Stimulated activated CD8-positive, alpha-beta memory T cell treated with anti-CD3 and anti-CD28 coated beads, Interleukin-7, amount 100 ng/mL, for 4 hours (primary cell): ENCODE results near the gene PCDHA6.
"Not testable (repeated sequence)": the region's sequence is repeated elsewhere in the genome, so short reads cannot be mapped to it uniquely, and the experiment has no call there.

Experiments
- DNase-seq, 2 donors: peaks; one replicate each; pipeline ENCODE4 v3.0.0-alpha.2; 2020; ENCODE audit warnings: low read depth in 2 of 2

The PCDHA6 gene, protein sequence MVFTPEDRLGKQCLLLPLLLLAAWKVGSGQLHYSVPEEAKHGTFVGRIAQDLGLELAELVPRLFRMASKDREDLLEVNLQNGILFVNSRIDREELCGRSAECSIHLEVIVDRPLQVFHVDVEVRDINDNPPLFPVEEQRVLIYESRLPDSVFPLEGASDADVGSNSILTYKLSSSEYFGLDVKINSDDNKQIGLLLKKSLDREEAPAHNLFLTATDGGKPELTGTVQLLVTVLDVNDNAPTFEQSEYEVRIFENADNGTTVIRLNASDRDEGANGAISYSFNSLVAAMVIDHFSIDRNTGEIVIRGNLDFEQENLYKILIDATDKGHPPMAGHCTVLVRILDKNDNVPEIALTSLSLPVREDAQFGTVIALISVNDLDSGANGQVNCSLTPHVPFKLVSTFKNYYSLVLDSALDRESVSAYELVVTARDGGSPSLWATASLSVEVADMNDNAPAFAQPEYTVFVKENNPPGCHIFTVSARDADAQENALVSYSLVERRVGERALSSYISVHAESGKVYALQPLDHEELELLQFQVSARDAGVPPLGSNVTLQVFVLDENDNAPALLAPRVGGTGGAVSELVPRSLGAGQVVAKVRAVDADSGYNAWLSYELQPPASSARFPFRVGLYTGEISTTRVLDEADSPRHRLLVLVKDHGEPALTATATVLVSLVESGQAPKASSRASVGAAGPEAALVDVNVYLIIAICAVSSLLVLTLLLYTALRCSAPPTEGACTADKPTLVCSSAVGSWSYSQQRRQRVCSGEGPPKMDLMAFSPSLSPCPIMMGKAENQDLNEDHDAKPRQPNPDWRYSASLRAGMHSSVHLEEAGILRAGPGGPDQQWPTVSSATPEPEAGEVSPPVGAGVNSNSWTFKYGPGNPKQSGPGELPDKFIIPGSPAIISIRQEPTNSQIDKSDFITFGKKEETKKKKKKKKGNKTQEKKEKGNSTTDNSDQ

DNA sequence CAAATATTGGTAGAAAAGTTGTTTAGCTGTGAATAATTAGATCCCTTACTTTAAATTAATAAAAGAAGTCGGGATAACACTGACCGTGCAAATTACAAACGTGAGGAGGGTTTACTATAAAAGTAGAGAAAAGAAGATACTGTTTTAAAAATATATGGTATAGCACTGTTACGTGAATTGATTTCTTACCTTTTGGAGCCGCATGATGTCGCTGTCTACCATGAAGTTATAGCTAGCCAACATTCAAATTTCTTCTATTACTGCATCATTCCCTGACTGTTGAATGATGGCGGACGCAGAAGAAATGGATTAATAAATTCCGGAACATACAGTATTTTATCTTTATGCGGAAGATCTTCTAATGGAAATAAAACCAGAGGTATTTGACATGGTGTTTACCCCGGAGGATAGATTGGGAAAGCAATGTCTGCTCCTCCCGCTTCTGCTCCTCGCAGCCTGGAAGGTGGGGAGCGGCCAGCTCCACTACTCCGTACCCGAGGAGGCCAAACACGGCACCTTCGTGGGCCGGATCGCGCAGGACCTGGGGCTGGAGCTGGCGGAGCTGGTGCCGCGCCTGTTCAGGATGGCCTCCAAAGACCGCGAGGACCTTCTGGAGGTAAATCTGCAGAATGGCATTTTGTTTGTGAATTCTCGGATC is at the start of gene PCDHA6:
Gene PCDHA6 (plus strand): TSS at position 257 of the 658 bp plus-strand sequence. CDS start 132 bp downstream, at position 389.
- DNase-seq = no peak

DNA sequence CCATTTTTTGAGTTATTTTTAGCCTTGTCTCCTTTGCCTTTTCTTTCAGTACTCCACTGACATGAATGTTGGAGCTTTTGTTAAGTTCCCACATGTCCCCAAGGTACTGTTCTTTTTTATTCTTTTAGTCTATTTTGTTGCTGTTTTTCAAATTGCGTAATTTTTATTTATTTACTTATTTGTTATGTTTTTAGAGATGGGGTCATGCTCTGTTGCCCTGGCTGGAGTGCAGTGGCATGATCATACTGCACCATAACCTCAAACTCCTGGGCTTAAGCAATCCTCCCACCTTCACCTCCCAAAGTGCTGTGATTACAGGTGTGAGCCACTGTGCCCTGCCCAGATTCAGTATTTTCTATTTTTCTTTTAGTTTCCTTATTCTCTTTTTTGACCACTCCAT is 47.2 kb upstream of the PCDHA6 start:
- no peak for DNase-seq

DNA sequence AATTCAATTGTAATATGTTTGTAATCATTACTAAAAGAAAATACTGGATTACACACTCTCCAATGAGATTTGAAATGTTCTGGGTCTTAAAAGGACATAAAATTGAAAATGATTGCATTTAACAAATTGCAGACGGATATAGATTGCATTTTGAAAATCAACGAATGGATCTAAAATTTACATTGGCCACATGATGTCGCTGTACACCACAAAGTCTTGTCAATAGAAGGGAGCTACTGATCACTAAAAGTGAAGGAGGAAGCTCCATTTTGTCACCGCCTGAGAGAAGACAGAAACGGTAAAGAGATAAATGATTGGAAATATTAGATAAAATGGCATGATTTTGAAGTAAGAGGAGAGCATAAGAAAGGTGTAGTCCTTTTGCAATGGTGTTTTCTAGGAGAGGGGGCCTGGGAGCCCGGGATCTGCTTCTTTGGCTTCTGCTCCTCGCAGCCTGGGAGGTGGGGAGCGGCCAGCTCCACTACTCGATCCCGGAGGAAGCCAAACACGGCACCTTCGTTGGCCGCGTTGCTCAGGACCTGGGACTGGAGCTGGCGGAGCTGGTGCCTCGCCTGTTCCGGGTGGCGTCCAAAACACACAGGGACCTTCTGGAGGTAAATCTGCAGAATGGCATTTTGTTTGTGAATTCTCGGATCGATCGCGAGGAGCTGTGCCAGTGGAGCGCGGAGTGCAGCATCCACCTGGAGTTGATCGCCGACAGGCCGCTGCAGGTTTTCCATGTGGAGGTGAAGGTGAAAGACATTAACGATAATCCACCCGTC is 41.7 kb upstream of the PCDHA6 start, which contains the start of gene PCDHA1:
Gene PCDHA1 (plus strand): TSS at position 236 of the 782 bp plus-strand sequence.
- no peak for DNase-seq

DNA sequence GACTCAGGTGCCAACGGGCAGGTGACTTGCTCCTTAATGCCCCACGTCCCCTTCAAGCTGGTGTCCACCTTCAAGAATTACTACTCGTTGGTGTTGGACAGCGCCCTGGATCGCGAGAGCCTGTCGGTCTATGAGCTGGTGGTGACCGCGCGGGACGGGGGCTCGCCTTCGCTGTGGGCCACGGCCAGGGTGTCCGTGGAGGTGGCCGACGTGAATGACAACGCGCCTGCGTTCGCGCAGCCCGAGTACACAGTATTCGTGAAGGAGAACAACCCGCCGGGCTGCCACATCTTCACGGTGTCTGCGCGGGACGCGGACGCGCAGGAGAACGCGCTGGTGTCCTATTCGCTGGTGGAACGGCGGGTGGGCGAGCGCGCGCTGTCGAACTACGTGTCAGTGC is 40.3 kb upstream of the PCDHA6 start:
- not testable (repeated sequence) for DNase-seq

DNA sequence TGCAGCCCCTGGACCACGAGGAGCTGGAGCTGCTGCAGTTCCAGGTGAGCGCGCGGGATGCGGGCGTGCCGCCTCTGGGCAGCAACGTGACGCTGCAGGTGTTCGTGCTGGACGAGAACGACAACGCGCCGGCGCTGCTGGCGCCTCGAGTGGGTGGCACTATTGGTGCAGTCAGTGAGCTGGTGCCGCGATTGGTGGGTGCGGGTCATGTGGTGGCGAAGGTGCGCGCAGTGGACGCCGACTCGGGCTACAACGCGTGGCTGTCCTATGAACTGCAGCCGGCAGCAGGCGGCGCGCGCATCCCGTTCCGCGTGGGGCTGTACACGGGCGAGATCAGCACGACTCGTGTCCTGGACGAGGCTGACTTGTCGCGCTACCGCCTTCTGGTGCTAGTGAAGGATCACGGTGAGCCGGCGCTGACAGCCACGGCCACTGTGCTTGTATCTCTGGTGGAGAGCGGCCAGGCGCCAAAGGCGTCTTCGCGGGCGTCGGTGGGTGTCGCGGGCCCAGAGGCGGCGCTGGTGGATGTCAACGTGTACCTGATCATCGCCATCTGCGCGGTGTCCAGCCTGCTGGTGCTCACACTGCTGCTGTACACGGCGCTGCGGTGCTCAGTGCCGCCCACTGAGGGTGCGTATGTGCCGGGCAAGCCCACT is 39.8 kb upstream of the PCDHA6 start:
- DNase-seq = not testable (repeated sequence)

DNA sequence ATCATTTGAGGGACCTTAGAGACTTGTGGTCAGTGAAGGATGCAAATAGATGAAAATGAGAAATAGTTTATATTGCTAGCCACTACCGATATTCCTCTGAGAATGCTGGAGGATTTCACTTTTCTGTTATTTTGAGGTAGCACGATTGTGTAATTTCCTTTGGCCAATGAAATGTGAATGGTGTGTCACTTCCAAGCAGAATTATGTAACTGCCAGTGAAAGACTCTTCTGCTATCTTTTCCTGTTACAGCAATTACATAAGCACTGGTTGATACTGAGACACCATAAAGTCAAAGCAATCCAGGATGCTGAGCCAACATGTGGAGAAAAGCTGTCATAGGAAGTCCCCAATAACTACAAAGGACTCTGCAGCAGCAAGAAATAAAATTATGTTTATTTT is 36.7 kb upstream of the PCDHA6 start:
- DNase-seq = no peak

DNA sequence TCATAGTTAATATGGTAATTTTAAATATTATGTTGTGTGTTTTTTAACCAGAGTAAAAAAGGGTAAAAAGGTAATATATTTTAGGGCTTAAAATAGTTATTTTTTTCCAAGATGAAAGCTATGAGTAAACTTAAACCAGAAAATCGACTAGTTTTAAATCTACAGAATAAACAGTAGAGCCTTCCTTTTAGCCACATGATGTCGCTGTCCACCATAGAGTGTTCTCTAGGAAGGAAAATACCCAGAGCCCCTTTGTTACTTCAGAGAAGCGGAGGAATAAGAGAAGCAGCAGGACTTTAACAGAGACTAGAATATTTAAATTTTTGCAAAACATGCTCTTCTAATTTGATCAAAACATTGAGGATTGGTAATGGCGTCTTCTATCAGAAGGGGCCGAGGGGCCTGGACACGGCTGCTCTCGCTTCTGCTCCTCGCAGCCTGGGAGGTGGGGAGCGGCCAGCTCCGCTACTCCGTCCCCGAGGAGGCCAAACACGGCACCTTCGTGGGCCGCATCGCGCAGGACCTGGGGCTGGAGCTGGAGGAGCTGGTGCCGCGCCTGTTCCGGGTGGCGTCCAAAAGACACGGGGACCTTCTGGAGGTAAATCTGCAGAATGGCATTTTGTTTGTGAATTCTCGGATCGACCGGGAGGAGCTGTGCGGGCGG is 33.0 kb upstream of the PCDHA6 start, which contains the start of gene PCDHA2:
Gene PCDHA2 (plus strand): TSS at position 258 of the 664 bp plus-strand sequence.
- DNase-seq = no peak

DNA sequence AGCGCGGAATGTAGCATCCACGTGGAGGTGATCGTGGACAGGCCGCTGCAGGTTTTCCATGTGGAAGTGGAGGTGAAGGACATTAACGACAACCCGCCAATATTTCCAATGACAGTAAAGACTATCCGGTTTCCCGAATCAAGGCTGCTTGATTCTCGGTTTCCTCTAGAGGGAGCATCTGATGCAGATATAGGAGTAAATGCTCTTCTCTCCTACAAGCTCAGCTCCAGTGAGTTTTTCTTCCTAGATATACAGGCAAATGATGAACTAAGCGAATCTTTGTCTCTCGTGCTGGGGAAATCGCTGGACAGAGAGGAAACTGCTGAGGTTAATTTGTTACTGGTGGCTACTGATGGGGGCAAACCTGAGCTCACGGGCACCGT is 32.5 kb upstream of the PCDHA6 start:
- DNase-seq = no peak

DNA sequence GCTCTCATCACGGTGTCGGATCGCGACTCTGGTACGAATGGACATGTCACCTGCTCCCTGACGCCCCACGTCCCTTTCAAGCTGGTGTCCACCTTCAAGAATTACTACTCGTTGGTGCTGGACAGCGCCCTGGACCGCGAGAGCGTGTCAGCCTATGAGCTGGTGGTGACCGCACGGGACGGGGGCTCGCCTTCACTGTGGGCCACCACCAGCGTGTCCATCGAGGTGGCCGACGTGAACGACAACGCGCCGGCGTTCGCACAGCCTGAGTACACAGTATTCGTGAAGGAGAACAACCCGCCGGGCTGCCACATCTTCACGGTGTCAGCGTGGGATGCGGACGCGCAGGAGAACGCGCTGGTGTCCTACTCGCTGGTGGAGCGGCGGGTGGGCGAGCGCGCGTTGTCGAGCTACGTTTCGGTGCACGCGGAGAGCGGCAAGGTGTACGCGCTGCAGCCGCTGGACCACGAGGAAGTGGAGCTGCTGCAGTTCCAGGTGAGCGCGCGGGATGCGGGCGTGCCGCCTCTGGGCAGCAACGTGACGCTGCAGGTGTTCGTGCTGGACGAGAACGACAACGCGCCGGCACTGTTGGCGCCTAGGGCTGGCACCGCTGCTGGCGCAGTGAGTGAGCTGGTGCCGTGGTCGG is 31.6 kb upstream of the PCDHA6 start:
- DNase-seq = not testable (repeated sequence)

DNA sequence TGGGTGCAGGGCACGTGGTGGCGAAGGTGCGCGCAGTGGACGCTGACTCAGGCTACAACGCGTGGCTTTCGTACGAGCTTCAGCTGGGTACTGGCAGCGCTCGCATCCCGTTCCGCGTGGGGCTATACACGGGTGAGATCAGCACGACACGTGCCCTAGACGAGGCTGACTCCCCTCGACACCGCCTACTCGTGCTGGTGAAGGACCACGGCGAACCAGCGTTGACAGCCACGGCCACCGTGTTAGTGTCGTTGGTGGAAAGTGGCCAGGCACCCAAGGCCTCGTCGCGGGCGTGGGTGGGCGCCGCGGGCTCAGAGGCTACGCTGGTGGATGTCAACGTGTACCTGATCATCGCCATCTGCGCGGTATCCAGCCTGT is 31.1 kb upstream of the PCDHA6 start:
- DNase-seq = no peak

DNA sequence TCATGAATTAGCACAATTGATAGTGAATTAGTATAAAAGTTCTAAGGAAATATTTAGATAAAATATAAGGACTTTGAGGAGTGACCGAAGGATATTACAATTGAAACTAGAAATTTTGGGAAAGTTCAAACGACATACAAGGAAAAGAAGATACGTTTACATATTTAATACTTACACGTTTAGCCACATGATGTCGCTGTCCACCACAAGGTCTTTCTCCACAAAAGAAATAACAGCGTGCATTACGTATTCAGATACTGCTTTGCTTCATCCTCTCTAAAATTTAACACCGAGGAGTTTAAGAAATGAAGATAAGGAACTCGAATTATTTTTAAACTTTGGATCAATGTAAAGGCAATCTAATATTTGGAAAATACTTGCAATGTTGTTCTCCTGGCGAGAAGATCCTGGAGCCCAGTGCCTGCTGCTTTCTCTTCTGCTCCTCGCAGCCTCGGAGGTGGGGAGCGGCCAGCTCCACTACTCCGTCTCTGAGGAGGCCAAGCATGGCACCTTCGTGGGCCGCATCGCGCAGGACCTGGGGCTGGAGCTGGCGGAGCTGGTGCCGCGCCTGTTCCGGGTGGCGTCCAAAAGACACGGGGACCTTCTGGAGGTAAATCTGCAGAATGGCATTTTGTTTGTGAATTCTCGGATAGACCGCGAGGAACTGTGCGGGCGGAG is 26.8 kb upstream of the PCDHA6 start, which contains the start of gene PCDHA3:
Gene PCDHA3 (plus strand): TSS at position 242 of the 678 bp plus-strand sequence.
- no peak for DNase-seq

DNA sequence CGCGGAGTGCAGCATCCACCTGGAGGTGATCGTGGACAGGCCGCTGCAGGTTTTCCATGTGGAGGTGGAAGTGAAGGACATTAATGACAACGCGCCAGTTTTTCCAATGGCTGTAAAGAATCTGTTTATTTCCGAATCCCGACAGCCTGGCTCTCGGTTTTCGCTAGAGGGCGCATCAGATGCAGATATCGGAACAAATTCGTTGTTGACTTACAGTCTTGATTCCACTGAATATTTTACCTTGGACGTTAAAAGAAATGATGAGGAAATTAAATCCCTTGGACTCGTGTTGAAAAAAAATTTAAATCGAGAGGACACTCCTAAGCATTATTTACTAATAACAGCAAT is 26.3 kb upstream of the PCDHA6 start:
- DNase-seq = no peak

DNA sequence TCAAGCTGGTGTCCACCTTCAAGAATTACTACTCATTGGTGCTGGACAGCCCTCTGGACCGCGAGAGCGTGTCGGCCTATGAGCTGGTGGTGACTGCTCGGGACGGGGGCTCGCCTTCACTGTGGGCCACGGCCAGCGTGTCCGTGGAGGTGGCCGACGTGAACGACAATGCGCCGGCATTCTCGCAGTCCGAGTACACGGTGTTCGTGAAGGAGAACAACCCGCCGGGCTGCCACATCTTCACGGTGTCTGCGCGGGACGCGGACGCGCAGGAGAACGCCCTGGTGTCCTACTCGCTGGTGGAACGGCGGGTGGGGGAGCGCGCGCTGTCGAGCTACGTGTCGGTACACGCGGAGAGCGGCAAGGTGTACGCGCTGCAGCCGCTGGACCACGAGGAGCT is 25.4 kb upstream of the PCDHA6 start:
- DNase-seq = not testable (repeated sequence)

DNA sequence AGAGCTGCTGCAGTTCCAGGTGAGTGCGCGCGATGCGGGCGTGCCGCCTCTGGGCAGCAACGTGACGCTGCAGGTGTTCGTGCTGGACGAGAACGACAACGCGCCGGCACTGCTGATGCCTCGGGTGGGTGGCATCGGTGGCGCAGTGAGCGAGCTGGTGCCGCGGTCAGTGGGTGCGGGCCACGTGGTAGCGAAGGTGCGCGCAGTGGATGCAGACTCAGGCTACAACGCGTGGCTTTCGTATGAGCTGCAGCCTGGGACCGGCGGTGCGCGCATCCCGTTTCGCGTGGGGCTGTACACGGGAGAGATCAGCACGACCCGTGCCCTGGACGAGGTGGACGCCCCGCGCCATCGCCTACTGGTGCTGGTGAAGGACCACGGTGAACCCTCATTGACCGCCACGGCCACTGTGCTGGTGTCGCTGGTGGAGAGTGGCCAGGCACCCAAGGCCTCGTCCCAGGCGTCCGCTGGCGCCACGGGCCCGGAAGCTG is 24.9 kb upstream of the PCDHA6 start:
- no peak for DNase-seq

DNA sequence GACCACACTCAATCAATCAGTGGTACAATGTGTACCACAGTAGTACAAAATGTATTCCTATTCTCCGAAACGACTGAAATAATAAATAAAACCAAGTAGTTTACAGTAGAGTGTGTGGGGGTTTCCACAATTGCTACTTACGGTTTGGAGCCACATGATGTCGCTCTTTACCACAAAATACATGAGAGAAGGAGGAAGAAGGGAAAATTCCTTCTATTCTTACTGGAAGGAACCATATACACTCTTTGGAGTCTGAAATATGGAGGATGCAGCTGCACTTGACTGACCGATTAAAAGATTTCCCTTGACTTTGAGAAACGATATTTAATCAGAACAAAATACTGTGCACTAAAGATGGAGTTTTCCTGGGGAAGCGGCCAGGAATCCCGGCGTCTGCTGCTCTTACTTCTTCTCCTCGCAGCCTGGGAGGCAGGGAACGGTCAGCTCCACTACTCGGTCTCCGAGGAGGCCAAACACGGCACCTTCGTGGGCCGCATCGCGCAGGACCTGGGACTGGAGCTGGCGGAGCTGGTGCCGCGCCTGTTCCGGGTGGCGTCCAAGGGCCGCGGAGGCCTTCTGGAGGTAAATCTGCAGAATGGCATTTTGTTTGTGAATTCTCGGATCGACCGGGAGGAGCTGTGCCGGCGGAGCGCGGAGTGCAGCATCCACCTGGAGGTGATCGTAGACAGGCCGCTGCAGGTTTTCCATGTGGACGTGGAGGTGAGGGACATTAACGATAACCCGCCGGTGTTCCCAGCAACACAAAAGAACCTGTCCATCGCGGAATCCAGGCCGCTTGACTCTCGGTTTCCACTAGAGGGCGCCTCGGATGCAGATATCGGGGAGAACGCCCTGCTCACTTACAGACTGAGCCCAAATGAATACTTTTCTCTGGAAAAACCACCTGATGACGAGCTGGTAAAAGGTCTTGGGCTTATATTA is 20.7 kb upstream of the PCDHA6 start, which contains the start of gene PCDHA4:
Gene PCDHA4 (plus strand): TSS at position 235 of the 942 bp plus-strand sequence.
- DNase-seq = no peak

DNA sequence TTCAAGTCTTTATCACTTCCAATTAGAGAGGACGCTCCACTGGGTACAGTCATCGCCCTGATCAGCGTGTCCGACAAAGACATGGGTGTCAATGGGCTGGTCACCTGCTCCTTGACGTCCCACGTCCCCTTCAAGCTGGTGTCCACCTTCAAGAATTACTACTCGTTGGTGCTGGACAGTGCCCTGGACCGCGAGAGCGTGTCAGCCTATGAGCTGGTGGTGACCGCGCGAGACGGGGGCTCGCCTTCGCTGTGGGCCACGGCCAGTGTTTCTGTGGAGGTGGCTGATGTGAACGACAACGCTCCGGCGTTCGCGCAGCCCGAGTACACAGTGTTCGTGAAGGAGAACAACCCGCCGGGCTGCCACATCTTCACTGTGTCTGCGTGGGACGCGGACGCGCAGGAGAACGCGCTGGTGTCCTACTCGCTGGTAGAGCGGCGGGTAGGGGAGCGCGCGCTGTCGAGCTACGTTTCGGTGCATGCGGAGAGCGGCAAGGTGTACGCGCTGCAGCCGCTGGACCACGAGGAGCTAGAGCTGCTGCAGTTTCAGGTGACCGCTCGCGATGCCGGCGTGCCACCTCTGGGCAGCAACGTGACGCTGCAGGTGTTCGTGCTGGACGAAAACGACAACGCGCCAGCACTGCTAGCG is 19.4 kb upstream of the PCDHA6 start:
- not testable (repeated sequence) for DNase-seq

DNA sequence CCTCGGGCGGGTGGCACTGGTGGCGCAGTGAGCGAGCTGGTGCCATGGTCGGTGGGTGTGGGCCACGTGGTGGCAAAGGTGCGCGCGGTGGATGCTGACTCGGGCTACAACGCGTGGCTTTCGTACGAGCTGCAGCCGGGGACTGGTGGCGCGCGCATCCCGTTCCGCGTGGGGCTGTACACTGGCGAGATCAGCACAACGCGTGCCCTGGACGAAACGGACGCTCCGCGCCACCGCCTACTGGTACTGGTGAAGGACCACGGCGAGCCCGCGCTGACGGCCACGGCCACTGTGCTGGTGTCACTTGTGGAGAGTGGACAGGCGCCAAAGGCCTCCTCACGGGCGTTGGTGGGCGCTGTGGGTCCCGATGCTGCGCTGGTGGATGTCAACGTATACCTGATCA is 18.9 kb upstream of the PCDHA6 start:
- no peak for DNase-seq
